Lower lobe of right lung (tissue), 2 donors: ENCODE results near the gene NKD1. TPM values are rescaled to one million over a fixed set of nuclear protein-coding genes. Genes with fewer than 3 reads are reported as not detected.

Source experiments
- ATAC-seq, 2 donors: fragments of 200-7000 bp; cut with Tn5 transposase; one replicate each; pipeline ENCODE4 v1.9.1; 2020 to 2022; ENCODE audit warnings: mild to moderate bottlenecking in 2 of 2, moderate library complexity in 2 of 2
- DNase-seq: peaks from one replicate; pipeline ENCODE4 v3.0.0-alpha.2; 2020
- H3K27ac ChIP-seq: fragments of 200-600 bp; one replicate; pipeline ENCODE4 v1.8.0; 2022
- H3K27me3 ChIP-seq: fragments of 200-600 bp; one replicate; pipeline ENCODE4 v1.8.0; 2022; ENCODE audit warnings: low read depth
- H3K36me3 ChIP-seq: fragments of 200-600 bp; one replicate; pipeline ENCODE4 v1.8.0; 2022; ENCODE audit warnings: mild to moderate bottlenecking
- H3K4me1 ChIP-seq: fragments of 200-600 bp; one replicate; pipeline ENCODE4 v1.8.0; 2022
- H3K4me3 ChIP-seq: fragments of 200-600 bp; one replicate; pipeline ENCODE4 v1.8.0; 2022; ENCODE audit warnings: mild to moderate bottlenecking
- H3K9me3 ChIP-seq: fragments of 200-600 bp; one replicate; pipeline ENCODE4 v1.8.0; 2022
- intact Hi-C: fragments of 100-400 bp; cut with DNase I; formaldehyde crosslinking; loops from one replicate; pipeline ENCODE4 v1.11.0; 2022
- long read RNA-seq: library from polyadenylated mRNA; unstranded; transcript quantifications from one replicate; pipeline ENCODE4 v2.0.0, GENCODE V29; 2021
- total RNA-seq: library from RNA; stranded (reverse); fragmentation: NEBNext Ultra II Directional; extraction: Animal tissue kit (Norgen Biotek cat#: 25700); gene quantifications from one replicate; pipeline ENCODE4 v1.2.1, GENCODE V29; 2021
- TF ChIP-seq, protein P1 (sequence below): fragments of 200-600 bp; IDR thresholded peaks from one replicate; pipeline ENCODE4 v1.8.0; 2022; ENCODE audit warnings: antibody characterized with exemption, mild to moderate bottlenecking
- donor health status: DM: no; HTN: yes; CAD: no; lungs with severe emphysema.

The NKD1 gene, protein sequence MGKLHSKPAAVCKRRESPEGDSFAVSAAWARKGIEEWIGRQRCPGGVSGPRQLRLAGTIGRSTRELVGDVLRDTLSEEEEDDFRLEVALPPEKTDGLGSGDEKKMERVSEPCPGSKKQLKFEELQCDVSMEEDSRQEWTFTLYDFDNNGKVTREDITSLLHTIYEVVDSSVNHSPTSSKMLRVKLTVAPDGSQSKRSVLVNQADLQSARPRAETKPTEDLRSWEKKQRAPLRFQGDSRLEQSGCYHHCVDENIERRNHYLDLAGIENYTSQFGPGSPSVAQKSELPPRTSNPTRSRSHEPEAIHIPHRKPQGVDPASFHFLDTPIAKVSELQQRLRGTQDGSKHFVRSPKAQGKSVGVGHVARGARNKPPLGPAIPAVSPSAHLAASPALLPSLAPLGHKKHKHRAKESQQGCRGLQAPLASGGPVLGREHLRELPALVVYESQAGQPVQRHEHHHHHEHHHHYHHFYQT
- total RNA-seq: 30.7 TPM
- long read RNA-seq, full-length matches to known transcripts: 4 of 27 reads
- long read RNA-seq, partial matches to known transcripts: 0 of 27 reads
- long read RNA-seq, other reads (novel, unspliced or antisense): 23 of 27 reads

DNA sequence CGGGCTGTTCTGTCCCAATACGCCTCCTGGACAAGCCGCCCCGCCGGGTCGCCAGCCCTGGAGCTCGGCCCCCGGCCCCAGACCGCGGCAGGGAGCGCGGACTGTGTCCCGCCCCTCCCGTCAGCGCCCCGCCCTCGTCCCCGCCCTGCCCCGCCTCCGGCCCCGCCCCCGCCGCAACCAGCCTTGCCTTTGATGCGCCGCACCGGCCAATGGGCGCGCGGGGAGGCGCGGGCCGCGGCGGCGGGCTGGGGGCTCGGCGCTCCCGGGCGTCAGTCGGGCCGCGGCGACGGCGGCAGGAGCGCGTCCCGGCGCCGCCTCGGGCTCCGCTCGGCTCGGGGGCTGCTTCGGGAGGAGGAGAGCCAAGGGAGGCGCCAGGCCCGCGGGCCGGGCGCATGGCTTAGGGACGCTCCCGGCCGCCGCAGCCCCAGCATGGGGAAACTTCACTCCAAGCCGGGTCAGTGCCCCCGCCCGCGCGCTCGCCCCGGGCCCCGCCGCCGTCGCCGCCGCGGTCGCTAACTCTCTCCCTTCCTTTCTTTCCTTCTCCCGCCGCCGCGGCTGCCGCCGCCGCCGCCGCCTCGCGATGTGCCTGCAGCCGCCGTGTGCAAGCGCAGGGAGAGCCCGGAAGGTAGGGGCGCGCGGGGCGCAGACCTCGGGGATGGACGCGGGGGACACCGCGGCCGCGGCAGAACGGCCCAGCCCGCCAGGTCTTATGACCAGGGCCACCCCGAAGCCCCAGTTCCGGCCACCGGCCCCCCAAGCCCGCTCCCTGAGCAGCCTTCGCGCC is at the start of gene NKD1:
Gene NKD1, plus strand, starts transcription at position 272 of the 784 bp plus-strand sequence. Its CDS starts 158 bp downstream, at position 430.
- H3K4me3 ChIP-seq: peak within 1 kb of the TSS; percentile 72
- H3K4me1 ChIP-seq: no peaks in the 10 kb centered on the region
- ATAC-seq: peak; percentile 93
- no peaks in the 10 kb centered on the region for H3K36me3 ChIP-seq
- TF ChIP-seq, protein P1, sequence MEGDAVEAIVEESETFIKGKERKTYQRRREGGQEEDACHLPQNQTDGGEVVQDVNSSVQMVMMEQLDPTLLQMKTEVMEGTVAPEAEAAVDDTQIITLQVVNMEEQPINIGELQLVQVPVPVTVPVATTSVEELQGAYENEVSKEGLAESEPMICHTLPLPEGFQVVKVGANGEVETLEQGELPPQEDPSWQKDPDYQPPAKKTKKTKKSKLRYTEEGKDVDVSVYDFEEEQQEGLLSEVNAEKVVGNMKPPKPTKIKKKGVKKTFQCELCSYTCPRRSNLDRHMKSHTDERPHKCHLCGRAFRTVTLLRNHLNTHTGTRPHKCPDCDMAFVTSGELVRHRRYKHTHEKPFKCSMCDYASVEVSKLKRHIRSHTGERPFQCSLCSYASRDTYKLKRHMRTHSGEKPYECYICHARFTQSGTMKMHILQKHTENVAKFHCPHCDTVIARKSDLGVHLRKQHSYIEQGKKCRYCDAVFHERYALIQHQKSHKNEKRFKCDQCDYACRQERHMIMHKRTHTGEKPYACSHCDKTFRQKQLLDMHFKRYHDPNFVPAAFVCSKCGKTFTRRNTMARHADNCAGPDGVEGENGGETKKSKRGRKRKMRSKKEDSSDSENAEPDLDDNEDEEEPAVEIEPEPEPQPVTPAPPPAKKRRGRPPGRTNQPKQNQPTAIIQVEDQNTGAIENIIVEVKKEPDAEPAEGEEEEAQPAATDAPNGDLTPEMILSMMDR: no peak
- H3K27me3 ChIP-seq: peaks cover 15% of the 10 kb centered on the region
- no peaks in the 10 kb centered on the region for H3K9me3 ChIP-seq
- intact Hi-C loops: no loop called here
- DNase-seq: peak; percentile 69
- H3K27ac ChIP-seq: peak within 1 kb of the TSS; percentile 58

- TF ChIP-seq, protein P1: no peak
- H3K4me1 ChIP-seq: no peaks in the 10 kb centered on the region
- intact Hi-C loops: no loop called here
- no peaks in the 10 kb centered on the region for H3K27me3 ChIP-seq
- H3K27ac ChIP-seq: no peak overlapping the region
- no peak overlapping the region for H3K4me3 ChIP-seq
- ATAC-seq (no peak), DNase-seq (no peak)
- H3K9me3 ChIP-seq: no peaks in the 10 kb centered on the region
- H3K36me3 ChIP-seq: no peaks in the 10 kb centered on the region
These were observed 49.6 kb upstream of the NKD1 start for GRCh38 chr16:50498431-50499155.

GRCh38 chr16:50499254-50499653 is 48.9 kb upstream of the NKD1 start:
- no peak for DNase-seq

GRCh38 chr16:50500171-50500874 is 47.9 kb upstream of the NKD1 start:
- no peaks in the 10 kb centered on the region for H3K36me3 ChIP-seq
- no peaks in the 10 kb centered on the region for H3K4me1 ChIP-seq
- no peak overlapping the region for H3K4me3 ChIP-seq
- H3K9me3 ChIP-seq: no peaks in the 10 kb centered on the region
- no peak for DNase-seq
- no peak for ATAC-seq
- intact Hi-C loops: no loop called here
- H3K27me3 ChIP-seq: no peaks in the 10 kb centered on the region
- no peak overlapping the region for H3K27ac ChIP-seq
- TF ChIP-seq, protein P1: no peak

More at GRCh38 chr16:50499254-50499653, 48.9 kb upstream of the NKD1 start:
- TF ChIP-seq, protein P1: no peak
- H3K9me3 ChIP-seq: no peaks in the 10 kb centered on the region
- H3K4me1 ChIP-seq: no peaks in the 10 kb centered on the region
- H3K36me3 ChIP-seq: no peaks in the 10 kb centered on the region
- no peak overlapping the region for H3K27ac ChIP-seq
- no peaks in the 10 kb centered on the region for H3K27me3 ChIP-seq
- no peak overlapping the region for H3K4me3 ChIP-seq
- ATAC-seq: no peak
- intact Hi-C loops: no loop called here
